Stimulated activated naive CD8-positive, alpha-beta T cell treated with anti-CD3 and anti-CD28 coated beads, Interleukin-15, Interleukin-2, amounts not matched to agents 100 ng/mL and 50 ng/mL, for 24 hours (primary cell): ENCODE results near the gene ANKRD11.
"Not testable (repeated sequence)": the region's sequence is repeated elsewhere in the genome, so short reads cannot be mapped to it uniquely, and the experiment has no call there.

Experiments used
- H3K27ac Mint-ChIP-seq: one replicate; pipeline ENCODE4 v1.8.0; 2021; ENCODE audit warnings: mild to moderate bottlenecking, mixed read lengths
- H3K27me3 Mint-ChIP-seq: one replicate; pipeline ENCODE4 v1.8.0; 2021; ENCODE audit warnings: mixed read lengths
- H3K36me3 Mint-ChIP-seq: one replicate; pipeline ENCODE4 v1.8.0; 2021; ENCODE audit warnings: low read depth, mixed read lengths
- H3K4me1 Mint-ChIP-seq: one replicate; pipeline ENCODE4 v1.8.0; 2021; ENCODE audit warnings: low read depth, mixed read lengths
- H3K4me3 Mint-ChIP-seq: one replicate; pipeline ENCODE4 v1.8.0; 2021; ENCODE audit warnings: mild to moderate bottlenecking, mixed read lengths
- H3K9me3 Mint-ChIP-seq: one replicate; pipeline ENCODE4 v1.8.0; 2021; ENCODE audit warnings: mixed read lengths

The ANKRD11 gene

DNA sequence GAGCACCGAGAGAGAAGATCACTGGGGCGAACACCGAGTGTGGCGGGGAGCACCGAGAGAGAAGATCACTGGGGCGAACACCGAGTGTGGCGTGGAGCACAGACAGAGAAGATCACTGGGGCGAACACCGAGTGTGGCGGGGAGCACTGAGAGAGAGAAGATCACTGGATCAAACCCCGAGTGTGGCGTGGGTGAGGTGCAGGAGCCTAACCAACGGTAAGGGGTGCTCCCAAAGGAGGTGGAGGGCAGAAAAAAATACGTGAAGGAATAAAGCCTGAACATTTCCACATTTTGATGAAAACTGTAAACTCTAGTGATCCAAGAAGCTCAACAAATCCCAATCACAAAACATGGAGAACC, 100.2 kb downstream of the ANKRD11 start:
- not testable (repeated sequence) for H3K4me3 Mint-ChIP-seq, H3K9me3 Mint-ChIP-seq, H3K27me3 Mint-ChIP-seq, H3K27ac Mint-ChIP-seq
- H3K36me3 Mint-ChIP-seq = peaks cover 45% of the 10 kb centered on the region
- peaks cover 82% of the 10 kb centered on the region for H3K4me1 Mint-ChIP-seq

DNA sequence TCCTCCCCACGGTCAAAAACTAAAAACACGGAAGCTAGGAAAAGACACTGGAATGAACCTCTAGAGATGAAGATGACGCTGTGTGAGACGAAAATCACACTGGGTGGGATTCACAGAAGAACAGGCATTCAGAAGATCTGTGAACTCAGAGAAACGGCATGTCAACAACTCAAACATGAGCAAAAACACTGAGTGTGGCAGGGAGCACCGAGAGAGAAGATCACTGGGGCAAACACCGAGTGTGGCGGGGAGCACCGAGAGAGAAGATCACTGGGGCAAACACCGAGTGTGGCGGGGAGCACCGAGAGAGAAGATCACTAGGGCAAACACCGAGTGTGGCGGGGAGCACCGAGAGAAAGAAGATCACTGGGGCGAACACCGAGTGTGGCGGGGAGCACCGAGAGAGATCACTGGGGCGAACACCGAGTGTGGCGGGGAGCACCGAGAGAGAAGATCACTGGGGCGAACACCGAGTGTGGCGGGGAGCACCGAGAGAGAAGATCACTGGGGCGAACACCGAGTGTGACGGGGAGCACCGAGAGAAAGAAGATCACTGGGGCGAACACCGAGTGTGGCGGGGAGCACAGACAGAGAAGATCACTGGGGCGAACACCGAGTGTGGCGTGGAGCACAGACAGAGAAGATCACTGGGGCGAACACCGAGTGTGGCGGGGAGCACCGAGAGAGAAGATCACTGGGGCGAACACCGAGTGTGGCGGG, 100.7 kb downstream of the ANKRD11 start:
- peaks cover 81% of the 10 kb centered on the region for H3K4me1 Mint-ChIP-seq
- H3K36me3 Mint-ChIP-seq = peaks cover 46% of the 10 kb centered on the region
- H3K27me3 Mint-ChIP-seq = not testable (repeated sequence)

DNA sequence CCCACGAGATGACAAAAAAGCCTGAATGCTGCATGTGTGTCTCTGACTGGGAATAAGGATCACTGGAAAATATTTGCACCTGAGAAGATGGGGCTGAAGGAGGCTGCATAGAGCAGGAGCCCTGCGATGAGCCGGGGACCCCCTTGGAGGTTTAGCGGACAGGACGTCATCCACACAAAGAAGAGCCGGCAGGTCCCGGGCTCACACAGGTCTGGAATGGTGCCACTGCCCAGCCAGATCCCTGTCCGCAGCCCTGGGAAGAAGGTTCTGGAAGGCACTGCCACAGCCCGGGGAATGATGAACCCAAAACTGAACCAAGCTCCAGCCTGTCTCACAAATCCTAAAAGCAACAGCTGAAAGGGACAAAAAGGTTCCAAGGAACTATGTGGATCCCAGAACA, 101.8 kb downstream of the ANKRD11 start:
- Mint-ChIP-seq H3K4me1 (peaks cover 82% of the 10 kb centered on the region), H3K27ac (peak overlapping the region; percentile 91), H3K9me3 (peaks cover 3% of the 10 kb centered on the region), H3K4me3 (no peak overlapping the region), H3K27me3 (no peaks in the 10 kb centered on the region), H3K36me3 (peaks cover 43% of the 10 kb centered on the region)

More for the DNA sequence above, 100.7 kb downstream of the ANKRD11 start:
- H3K27ac Mint-ChIP-seq = peak overlapping the region; percentile 50
- H3K9me3 Mint-ChIP-seq, H3K4me3 Mint-ChIP-seq: not testable (repeated sequence)

DNA sequence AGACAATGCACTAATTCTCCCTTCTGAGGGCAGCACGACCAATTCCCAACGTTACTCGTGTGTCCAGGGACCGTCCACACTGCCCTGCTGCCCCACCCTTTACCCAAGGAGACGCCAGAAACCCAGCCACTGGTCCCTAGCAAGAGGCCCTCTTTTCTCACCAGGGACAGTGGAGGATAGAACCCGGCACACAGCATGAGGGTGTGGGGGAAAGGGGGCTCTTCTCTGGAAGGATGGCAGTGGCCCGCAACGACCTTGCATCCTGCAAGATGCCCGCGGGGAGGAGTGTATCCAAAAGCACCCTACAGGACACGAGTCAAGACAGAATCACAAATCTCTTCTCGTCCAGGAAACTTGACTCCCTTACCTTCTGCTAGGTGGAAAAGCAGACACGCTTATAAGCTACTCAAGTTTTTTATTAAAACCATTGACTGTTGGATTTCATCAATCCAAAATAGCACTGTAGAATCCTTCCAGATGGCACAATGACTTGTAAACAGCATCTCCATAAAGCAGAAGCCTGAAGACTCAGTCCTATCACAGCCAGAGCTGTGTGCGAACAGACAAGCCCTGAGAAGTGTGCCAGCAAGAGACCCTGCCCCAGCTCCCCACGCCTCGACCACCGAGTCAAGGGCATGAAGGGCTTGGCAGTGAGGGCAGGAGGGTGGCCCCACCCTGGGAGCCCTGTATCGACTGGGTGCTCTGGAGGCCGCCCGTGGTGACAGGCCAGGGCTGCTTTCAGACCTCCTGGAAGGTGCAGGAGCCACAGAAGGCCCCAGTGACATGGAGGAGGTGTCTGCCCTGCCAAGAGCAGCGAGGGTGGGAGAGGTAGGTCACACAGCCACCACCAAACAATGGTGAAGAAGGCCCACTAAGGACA, 103.8 kb downstream of the ANKRD11 start:
- peaks cover 85% of the 10 kb centered on the region for H3K4me1 Mint-ChIP-seq
- H3K4me3 Mint-ChIP-seq = peak overlapping the region; percentile 20
- no peaks in the 10 kb centered on the region for H3K27me3 Mint-ChIP-seq
- H3K27ac Mint-ChIP-seq = peak overlapping the region; percentile 76
- peaks cover 35% of the 10 kb centered on the region for H3K36me3 Mint-ChIP-seq
- H3K9me3 Mint-ChIP-seq = peaks cover 3% of the 10 kb centered on the region

GRCh38 chr16:89385712-89386111, 104.6 kb downstream of the ANKRD11 start:
- no peak overlapping the region for H3K27ac Mint-ChIP-seq
- H3K4me3 Mint-ChIP-seq = no peak overlapping the region
- peaks cover 31% of the 10 kb centered on the region for H3K36me3 Mint-ChIP-seq

DNA sequence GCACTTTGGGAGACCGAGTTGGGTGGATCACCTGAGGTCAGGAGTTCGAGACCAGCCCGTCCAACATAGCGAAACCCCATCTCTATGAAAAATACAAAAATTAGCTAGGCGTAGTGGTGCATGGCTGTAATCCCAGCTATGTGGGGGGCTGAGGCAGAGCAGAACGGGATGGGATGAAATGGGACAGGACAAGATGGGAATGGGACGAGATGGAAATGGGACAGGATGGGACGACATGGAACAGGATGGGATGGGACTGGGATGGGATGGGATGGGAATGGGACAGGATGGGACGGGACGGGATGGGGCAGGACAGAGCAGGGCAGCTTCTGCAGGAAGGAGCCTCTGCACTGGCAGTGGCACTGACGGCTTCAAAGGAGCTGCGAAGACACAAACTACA, 106.1 kb downstream of the ANKRD11 start:
- Mint-ChIP-seq H3K27me3 (no peaks in the 10 kb centered on the region), H3K9me3 (peaks cover under 1% of the 10 kb centered on the region), H3K27ac (peak overlapping the region; percentile 79), H3K36me3 (peaks cover 29% of the 10 kb centered on the region), H3K4me1 (peaks cover 94% of the 10 kb centered on the region), H3K4me3 (no peak overlapping the region)

More at GRCh38 chr16:89385712-89386111, 104.6 kb downstream of the ANKRD11 start:
- Mint-ChIP-seq H3K27me3 (no peaks in the 10 kb centered on the region), H3K9me3 (peaks cover 3% of the 10 kb centered on the region), H3K4me1 (peaks cover 88% of the 10 kb centered on the region)

DNA sequence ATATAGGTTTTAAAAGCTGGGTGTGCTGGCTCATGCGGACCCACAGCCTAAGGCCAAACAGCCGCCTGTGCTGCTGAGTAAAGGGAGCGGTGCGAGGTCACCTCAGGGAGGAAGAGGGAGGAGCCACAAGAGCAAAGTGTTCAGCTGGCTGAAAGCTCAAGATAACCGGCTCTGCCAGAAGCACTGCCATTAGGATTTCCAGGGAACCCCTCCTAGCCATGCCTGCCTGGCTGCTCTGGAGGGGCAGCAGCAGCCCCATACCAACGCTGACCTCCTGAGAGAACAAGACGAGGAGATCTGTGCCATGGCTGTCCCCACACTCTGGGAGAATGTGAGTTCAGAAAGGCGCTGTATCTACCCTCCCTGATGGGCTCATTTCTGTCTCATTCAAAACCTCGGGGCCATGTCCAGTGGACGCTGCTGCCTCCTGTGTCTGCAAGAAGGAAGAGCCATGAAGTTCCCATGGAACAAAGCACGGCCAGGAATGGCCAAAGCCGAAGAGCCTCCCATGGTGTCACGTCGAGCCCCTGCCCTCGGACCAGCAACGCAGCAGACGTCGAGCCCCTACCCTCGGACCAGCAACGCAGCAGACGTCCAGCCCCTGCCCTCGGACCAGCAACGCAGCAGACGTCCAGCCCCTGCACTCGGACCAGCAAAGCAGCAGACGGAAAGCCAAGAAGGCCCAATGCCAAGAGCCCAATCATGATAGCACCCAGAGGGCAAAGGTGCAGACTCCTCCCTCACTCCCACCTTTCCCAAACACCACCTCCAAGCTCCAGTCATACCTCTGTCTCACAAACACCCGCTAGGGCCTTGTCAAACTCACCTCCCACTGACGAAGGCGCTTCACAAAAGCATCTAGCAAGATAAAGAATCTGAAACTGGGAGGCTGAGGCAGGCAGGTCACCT, 107.0 kb downstream of the ANKRD11 start:
- H3K27me3 Mint-ChIP-seq = no peaks in the 10 kb centered on the region
- peaks cover 22% of the 10 kb centered on the region for H3K36me3 Mint-ChIP-seq
- peak overlapping the region; percentile 82 for H3K27ac Mint-ChIP-seq
- no peaks in the 10 kb centered on the region for H3K9me3 Mint-ChIP-seq
- peak overlapping the region; percentile 26 for H3K4me3 Mint-ChIP-seq
- peaks cover 94% of the 10 kb centered on the region for H3K4me1 Mint-ChIP-seq

DNA sequence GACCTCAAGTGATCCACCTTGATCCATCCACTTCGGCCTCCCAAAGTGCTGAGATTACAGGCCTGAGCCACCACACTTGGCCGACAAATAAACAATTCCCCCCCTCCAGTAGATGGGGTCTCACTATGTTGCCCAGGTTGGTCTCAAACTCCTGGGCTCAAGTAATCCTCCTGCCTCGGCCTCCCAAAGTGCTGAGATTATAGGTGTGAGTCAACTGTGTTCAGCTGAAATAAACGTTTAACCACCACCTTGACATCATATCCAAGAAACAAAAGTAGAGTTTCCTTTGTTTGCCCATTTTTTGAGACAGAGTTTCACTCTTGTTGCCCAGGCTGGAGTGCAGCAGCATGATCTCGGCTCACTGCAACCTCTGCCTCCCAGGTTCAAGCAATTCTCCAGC, 107.8 kb downstream of the ANKRD11 start:
- not testable (repeated sequence) for H3K27me3 Mint-ChIP-seq, H3K9me3 Mint-ChIP-seq
- H3K27ac Mint-ChIP-seq = peak overlapping the region; percentile 82
- H3K4me3 Mint-ChIP-seq = peak overlapping the region; percentile 26
- peaks cover 23% of the 10 kb centered on the region for H3K36me3 Mint-ChIP-seq
- H3K4me1 Mint-ChIP-seq = peaks cover 94% of the 10 kb centered on the region

DNA sequence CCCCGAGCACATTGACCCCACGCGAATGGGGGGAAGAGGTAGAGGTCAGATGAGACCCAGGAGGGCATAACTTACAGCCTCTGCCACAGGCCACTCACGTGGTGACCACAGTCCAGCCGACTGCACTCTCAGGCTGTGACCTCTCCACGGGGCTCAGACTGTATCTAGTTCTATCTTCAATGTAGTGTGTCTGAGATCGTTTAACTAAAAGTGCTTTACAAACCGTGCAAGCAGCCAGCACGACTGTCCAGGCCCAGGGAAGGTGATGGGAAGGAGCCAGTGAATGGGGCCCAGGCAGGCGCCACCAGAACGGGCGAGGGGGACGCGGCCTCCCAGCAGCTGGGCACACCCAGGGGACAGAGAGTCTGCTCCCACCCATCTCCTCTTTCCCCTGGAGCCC, 108.6 kb downstream of the ANKRD11 start:
- peaks cover 27% of the 10 kb centered on the region for H3K36me3 Mint-ChIP-seq
- no peaks in the 10 kb centered on the region for H3K9me3 Mint-ChIP-seq

GRCh38 chr16:89380681-89381080, 109.7 kb downstream of the ANKRD11 start:
- no peaks in the 10 kb centered on the region for H3K9me3 Mint-ChIP-seq
- H3K4me3 Mint-ChIP-seq = no peak overlapping the region

More for the DNA sequence above, 108.6 kb downstream of the ANKRD11 start:
- Mint-ChIP-seq H3K27ac (peak overlapping the region; percentile 61), H3K27me3 (no peaks in the 10 kb centered on the region), H3K4me3 (no peak overlapping the region), H3K4me1 (peaks cover 94% of the 10 kb centered on the region)

GRCh38 chr16:89378947-89379771, 111.2 kb downstream of the ANKRD11 start:
- no peak overlapping the region for H3K27ac Mint-ChIP-seq
- peaks cover 39% of the 10 kb centered on the region for H3K36me3 Mint-ChIP-seq
- H3K9me3 Mint-ChIP-seq = no peaks in the 10 kb centered on the region
- H3K27me3 Mint-ChIP-seq = no peaks in the 10 kb centered on the region
- no peak overlapping the region for H3K4me3 Mint-ChIP-seq
- peaks cover 97% of the 10 kb centered on the region for H3K4me1 Mint-ChIP-seq

More at GRCh38 chr16:89380681-89381080, 109.7 kb downstream of the ANKRD11 start:
- H3K27me3 Mint-ChIP-seq = no peaks in the 10 kb centered on the region
- peaks cover 35% of the 10 kb centered on the region for H3K36me3 Mint-ChIP-seq
- H3K4me1 Mint-ChIP-seq = peaks cover 96% of the 10 kb centered on the region
- H3K27ac Mint-ChIP-seq = no peak overlapping the region

DNA sequence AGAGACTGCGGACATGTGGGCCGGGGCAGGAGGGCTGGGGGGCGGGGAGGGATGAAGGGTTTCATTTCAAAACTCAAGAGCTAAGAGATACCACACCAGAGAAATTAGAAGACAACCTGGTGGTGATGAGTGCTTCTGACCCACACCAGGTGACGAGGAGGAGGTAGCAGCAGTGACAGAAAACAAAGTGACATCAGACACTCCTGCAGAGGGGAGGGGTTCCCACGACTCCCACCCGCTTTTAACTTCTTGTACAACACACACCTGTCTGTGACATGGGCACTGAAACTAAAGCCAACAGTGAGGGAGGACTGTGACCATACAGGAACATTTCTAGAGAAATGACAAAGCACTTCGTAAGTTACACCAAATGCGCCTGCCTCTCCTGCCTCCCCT, 112.9 kb downstream of the ANKRD11 start:
- Mint-ChIP-seq H3K4me1 (peaks cover 95% of the 10 kb centered on the region), H3K9me3 (no peaks in the 10 kb centered on the region), H3K27ac (peak overlapping the region; percentile 71), H3K27me3 (no peaks in the 10 kb centered on the region), H3K4me3 (no peak overlapping the region), H3K36me3 (peaks cover 44% of the 10 kb centered on the region)

DNA sequence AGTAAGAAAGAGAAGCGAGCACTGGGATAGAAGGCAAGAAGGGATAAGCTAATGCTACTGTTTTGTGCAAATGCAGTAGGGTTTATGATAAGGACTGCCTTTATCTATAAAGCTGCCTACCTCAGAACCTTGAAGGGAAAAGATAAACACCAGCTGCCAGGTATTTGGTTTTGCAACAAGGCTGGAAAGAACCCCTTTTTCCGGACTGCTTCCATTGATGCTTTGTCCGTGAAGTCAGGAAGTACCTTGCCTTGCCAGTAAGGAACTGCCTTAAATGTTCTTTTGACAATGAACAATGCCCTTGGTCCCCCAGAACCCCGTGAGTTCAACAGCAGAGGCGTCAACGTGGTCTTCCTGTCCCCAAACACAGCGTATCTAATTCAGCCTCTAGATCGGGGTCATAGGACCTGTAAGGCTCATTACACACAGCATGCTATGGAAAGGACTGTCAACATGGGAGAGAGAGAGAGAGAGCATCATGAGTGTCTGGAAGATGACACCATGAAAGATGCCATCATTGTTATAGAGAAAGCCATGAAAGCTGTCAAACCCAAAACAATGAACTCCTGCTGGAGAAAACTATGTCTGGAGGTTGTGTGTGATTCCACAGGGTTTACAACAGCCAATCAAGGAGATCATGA, 113.4 kb downstream of the ANKRD11 start:
- no peaks in the 10 kb centered on the region for H3K27me3 Mint-ChIP-seq
- H3K9me3 Mint-ChIP-seq = no peaks in the 10 kb centered on the region
- H3K4me1 Mint-ChIP-seq = peaks cover 92% of the 10 kb centered on the region
- H3K36me3 Mint-ChIP-seq = peaks cover 44% of the 10 kb centered on the region
- H3K27ac Mint-ChIP-seq = peak overlapping the region; percentile 55
- no peak overlapping the region for H3K4me3 Mint-ChIP-seq
